ENCODE measurements around the gene L3MBTL4.
A peak's percentile ranks its signal among the peaks of the same experiment; 100 is the strongest.

The L3MBTL4 gene

GRCh38 chr18:6327485-6327884 lies 87.2 kb downstream of the L3MBTL4 start:
- FAIRE-seq (no peak), DNase-seq (ENCODE audit: insufficient read length) (no peak)
- TF ChIP-seq POLR2AphosphoS5 (IDR thresholded peaks at IDR 0.05; ENCODE audit: low read depth, low read length) = no peak
- no peak for TF ChIP-seq POLR2A (IDR thresholded peaks at IDR 0.05; ENCODE audit: low read depth, low read length)
- TF ChIP-seq TAF1 (IDR thresholded peaks at IDR 0.05; ENCODE audit: borderline replicate concordance, low read depth, low read length) = no peak

GRCh38 chr18:6326566-6326965 lies 88.1 kb downstream of the L3MBTL4 start:
- TF ChIP-seq POLR2A (IDR thresholded peaks at IDR 0.05; ENCODE audit: low read depth, low read length) (no peak), TAF1 (IDR thresholded peaks at IDR 0.05; ENCODE audit: borderline replicate concordance, low read depth, low read length) (no peak), POLR2AphosphoS5 (IDR thresholded peaks at IDR 0.05; ENCODE audit: low read depth, low read length) (no peak)

GRCh38 chr18:6323319-6323889 lies 91.3 kb downstream of the L3MBTL4 start:
- TF ChIP-seq POLR2A (IDR thresholded peaks at IDR 0.05; ENCODE audit: low read depth, low read length) (no peak), TAF1 (IDR thresholded peaks at IDR 0.05; ENCODE audit: borderline replicate concordance, low read depth, low read length) (no peak), POLR2AphosphoS5 (IDR thresholded peaks at IDR 0.05; ENCODE audit: low read depth, low read length) (no peak)
- FAIRE-seq = no peak
- no peak for DNase-seq (ENCODE audit: insufficient read length)

More at GRCh38 chr18:6326566-6326965, 88.1 kb downstream of the L3MBTL4 start:
- no peak for DNase-seq (ENCODE audit: insufficient read length)
- no peak for FAIRE-seq

DNA sequence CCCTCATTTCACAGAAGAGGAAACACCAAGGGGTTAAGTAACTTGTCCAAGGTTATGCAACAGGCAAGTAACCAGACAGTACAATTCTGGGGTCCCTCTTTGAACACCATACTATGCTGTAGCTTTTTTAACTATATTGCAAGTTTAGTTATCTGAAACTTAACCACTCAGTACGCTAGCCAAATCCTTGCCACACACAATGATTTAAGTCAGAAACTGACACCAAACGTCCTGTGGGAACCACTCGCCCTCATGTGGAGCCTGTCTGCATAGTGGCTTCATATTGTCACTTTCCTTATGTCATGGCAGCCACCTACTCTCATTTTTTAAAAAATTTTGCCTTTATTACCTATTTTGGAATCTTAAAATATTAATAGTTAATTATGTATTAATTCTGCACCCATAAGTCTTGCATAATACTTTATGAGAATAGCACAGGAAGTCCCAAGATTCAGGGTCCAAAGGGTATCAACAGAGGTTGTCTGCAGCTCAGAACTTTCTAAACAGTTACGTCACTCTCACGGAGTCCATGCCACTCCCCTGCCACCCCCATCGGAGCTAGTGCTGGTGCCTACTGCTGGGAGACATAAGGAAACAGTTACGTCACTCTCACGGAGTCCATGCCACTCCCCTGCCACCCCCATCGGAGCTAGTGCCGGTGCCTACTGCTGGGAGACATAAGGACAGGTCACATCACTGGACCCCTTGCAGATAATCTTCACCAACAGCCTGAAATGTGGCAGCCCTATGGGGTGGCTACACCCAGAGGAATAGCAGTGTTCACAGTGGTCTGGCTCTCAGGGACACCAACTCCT lies 99.0 kb downstream of the L3MBTL4 start:
- TF ChIP-seq POLR2AphosphoS5 (IDR thresholded peaks at IDR 0.05; ENCODE audit: low read depth, low read length) (no peak), TAF1 (IDR thresholded peaks at IDR 0.05; ENCODE audit: borderline replicate concordance, low read depth, low read length) (no peak), POLR2A (IDR thresholded peaks at IDR 0.05; ENCODE audit: low read depth, low read length) (no peak)
- no peak for DNase-seq (ENCODE audit: insufficient read length)
- no peak for FAIRE-seq

GRCh38 chr18:6313415-6313814 lies 101.3 kb downstream of the L3MBTL4 start:
- FAIRE-seq = no peak
- TF ChIP-seq POLR2A (IDR thresholded peaks at IDR 0.05; ENCODE audit: low read depth, low read length) (no peak), TAF1 (IDR thresholded peaks at IDR 0.05; ENCODE audit: borderline replicate concordance, low read depth, low read length) (no peak), POLR2AphosphoS5 (IDR thresholded peaks at IDR 0.05; ENCODE audit: low read depth, low read length) (no peak)
- no peak for DNase-seq (ENCODE audit: insufficient read length)

- FAIRE-seq (no peak), DNase-seq (ENCODE audit: insufficient read length) (no peak)
- TF ChIP-seq POLR2A (IDR thresholded peaks at IDR 0.05; ENCODE audit: low read depth, low read length) (no peak), TAF1 (IDR thresholded peaks at IDR 0.05; ENCODE audit: borderline replicate concordance, low read depth, low read length) (no peak), POLR2AphosphoS5 (IDR thresholded peaks at IDR 0.05; ENCODE audit: low read depth, low read length) (no peak)
Measured at GRCh38 chr18:6311456-6312215, 103.1 kb downstream of the L3MBTL4 start.

- DNase-seq (ENCODE audit: insufficient read length) = no peak
- TF ChIP-seq POLR2A (IDR thresholded peaks at IDR 0.05; ENCODE audit: low read depth, low read length) (no peak), POLR2AphosphoS5 (IDR thresholded peaks at IDR 0.05; ENCODE audit: low read depth, low read length) (no peak), TAF1 (IDR thresholded peaks at IDR 0.05; ENCODE audit: borderline replicate concordance, low read depth, low read length) (no peak)
- no peak for FAIRE-seq
Measured at GRCh38 chr18:6310714-6311113, 104.0 kb downstream of the L3MBTL4 start.

DNA sequence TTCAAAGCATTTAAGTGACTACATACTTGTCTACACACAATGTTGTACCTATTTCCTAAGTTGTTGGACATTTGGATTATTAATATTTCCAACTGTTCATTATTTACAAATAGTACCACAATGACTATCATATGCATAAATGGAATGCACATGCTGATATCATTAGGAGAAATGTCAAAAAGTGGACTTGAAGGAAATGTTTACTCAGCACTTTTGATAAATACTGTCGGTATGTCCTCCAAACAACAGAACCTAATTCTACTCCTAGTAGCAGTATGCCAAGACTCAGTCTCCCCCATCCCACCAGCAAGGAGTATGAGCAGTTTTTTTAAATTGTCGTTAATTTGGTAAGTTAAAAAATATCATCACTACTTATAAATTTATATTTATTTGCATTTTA lies 116.8 kb downstream of the L3MBTL4 start:
- TF ChIP-seq POLR2AphosphoS5 (IDR thresholded peaks at IDR 0.05; ENCODE audit: low read depth, low read length) (no peak), POLR2A (IDR thresholded peaks at IDR 0.05; ENCODE audit: low read depth, low read length) (no peak), TAF1 (IDR thresholded peaks at IDR 0.05; ENCODE audit: borderline replicate concordance, low read depth, low read length) (no peak)
- DNase-seq (ENCODE audit: insufficient read length) = no peak
- FAIRE-seq = no peak

GRCh38 chr18:6294148-6294784 lies 120.4 kb downstream of the L3MBTL4 start:
- DNase-seq (ENCODE audit: insufficient read length) (no peak), FAIRE-seq (no peak)
- TF ChIP-seq TAF1 (IDR thresholded peaks at IDR 0.05; ENCODE audit: borderline replicate concordance, low read depth, low read length) (no peak), POLR2AphosphoS5 (IDR thresholded peaks at IDR 0.05; ENCODE audit: low read depth, low read length) (no peak), POLR2A (IDR thresholded peaks at IDR 0.05; ENCODE audit: low read depth, low read length) (no peak)

- TF ChIP-seq POLR2A (IDR thresholded peaks at IDR 0.05; ENCODE audit: low read depth, low read length) (no peak), POLR2AphosphoS5 (IDR thresholded peaks at IDR 0.05; ENCODE audit: low read depth, low read length) (no peak), TAF1 (IDR thresholded peaks at IDR 0.05; ENCODE audit: borderline replicate concordance, low read depth, low read length) (no peak)
- peak; percentile 46 for FAIRE-seq
- no peak for DNase-seq (ENCODE audit: insufficient read length)
Measured at GRCh38 chr18:6289843-6290242, 124.9 kb downstream of the L3MBTL4 start.

DNA sequence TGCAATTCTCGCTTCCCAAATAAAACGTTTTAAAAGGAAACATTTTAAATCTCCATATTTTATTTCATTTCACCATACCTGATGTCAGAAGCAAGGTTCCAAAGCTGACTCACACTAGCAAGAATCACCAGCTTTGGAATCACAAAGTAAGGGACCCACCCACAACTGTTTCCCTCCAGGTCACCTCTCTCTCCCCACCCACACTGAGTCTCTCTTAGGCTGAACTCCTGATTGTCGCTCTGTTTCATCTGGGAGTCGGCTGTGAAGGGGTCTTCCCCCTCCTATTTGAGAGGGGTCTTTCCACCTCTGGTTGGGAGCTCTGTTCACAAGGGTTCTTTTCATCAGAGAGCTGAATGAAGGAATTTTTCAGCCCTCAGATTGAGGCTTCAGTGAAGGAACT lies 128.1 kb downstream of the L3MBTL4 start:
- TF ChIP-seq TAF1 (IDR thresholded peaks at IDR 0.05; ENCODE audit: borderline replicate concordance, low read depth, low read length) = no peak
- TF ChIP-seq POLR2A (IDR thresholded peaks at IDR 0.05; ENCODE audit: low read depth, low read length) = no peak
- no peak for TF ChIP-seq POLR2AphosphoS5 (IDR thresholded peaks at IDR 0.05; ENCODE audit: low read depth, low read length)
- FAIRE-seq = no peak
- DNase-seq (ENCODE audit: insufficient read length) = no peak

Data from GM12892 (cell line).